ENCODE data around the gene KDM2B. TPM values are rescaled to one million over a fixed set of nuclear protein-coding genes. Genes with fewer than 3 reads are reported as not detected.
A peak's percentile ranks its signal among the peaks of the same experiment; 100 is the strongest.

Gene KDM2B
- total RNA-seq, 8 experiments from 2014 or later = 20.6 to 42.8 (median 30.7) TPM

DNA sequence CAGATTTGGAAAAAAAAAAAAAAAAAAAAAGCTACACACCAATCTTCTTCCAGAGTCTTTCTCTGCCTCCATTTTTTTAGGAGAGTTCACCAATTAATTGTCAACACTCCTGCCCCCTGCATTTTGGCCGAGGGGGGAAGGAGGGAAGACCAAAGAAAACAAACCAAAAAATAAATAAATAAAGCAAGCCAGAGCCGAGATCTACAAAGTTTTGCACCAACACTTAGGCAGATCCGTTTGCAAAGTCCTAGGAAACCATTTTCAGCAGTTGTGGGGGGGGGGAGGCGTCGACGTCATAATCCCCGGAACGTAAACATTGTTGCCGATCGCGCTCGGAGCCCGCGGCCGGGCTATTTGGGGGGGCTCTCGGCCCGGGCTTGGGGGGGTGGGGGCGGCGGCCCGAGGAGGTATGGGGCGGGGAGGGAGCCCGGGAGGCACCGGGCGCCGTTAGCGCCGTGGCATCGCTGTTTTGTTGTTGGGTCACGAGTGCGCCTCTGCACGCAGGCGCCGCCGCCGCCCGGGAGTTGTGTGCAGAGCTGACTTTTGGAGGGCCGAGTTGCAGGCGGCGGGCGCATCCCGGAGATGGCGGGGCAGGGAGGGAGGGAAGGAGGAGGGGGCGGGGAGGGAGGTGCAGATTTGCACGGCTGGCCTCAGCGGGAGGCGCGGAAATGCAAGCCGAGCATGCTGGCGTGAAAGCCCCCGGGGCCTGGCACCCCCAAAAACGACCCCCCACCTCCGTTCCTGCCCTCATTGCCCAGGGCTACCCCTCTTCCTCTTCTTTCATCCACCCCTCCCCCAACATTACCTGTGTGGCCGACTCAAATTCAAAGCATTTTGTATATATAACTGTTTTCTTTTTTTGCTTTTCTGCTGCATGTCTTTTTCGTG, 598 bp downstream of the KDM2B start:
- Histone ChIP-seq H3K4me1 (replicated peaks in 1 of 2) (peaks cover 44 to 46% of the 10 kb centered on the region in 2 donors), H3K27ac (peak overlapping the region; percentile 33 to 51), H3K4me3 (peak overlapping the region; percentile 53 to 70 (median 63))
- peak; percentile 9 to 71 (median 66) for ATAC-seq (replicated peaks in 6 of 8)
- 0% methylated on average over 2 to 9 of the region's 54 CpGs; no CpG with 5 or more reads in 1 of the 10 experiments for WGBS, 10 experiments
- in situ Hi-C loops (cut with MboI; ENCODE audit: low pct_unique_long_range_greater_than_20kb in 2 of 9, low sequenced_read_pairs in 9 of 9, unreplicated experiment in 9 of 9) = no loop called here

GRCh38 chr12:121579190-121579791, 1.5 kb downstream of the KDM2B start:
- peak in 3 of 8 experiments; percentile 8 to 22 (median 14) for ATAC-seq (replicated peaks in 6 of 8)
- 0% methylated on average over 2 of the region's 53 CpGs; no CpG with 5 or more reads in 9 of the 10 experiments for WGBS, 10 experiments
- peaks cover 44 to 46% of the 10 kb centered on the region in 2 donors for H3K4me1 ChIP-seq (replicated peaks in 1 of 2)
- in situ Hi-C loops (cut with MboI; ENCODE audit: low pct_unique_long_range_greater_than_20kb in 2 of 9, low sequenced_read_pairs in 9 of 9, unreplicated experiment in 9 of 9) = no loop called here
- peak overlapping the region in 1 of 2 donors; percentile 53 for H3K27ac ChIP-seq
- peak overlapping the region; percentile 53 to 70 (median 63) for H3K4me3 ChIP-seq

- peak overlapping the region; percentile 53 to 70 (median 63) for H3K4me3 ChIP-seq
- in situ Hi-C loops (cut with MboI; ENCODE audit: low pct_unique_long_range_greater_than_20kb in 2 of 9, low sequenced_read_pairs in 9 of 9, unreplicated experiment in 9 of 9) = no loop called here
- peak in 6 of 8 experiments; percentile 2 to 36 (median 18) for ATAC-seq (replicated peaks in 6 of 8)
- H3K4me1 ChIP-seq (replicated peaks in 1 of 2) = peaks cover 44 to 46% of the 10 kb centered on the region in 2 donors
- WGBS, 10 experiments = 0 to 5% (median 3%) methylated on average over 1 to 11 of the region's 77 CpGs; no CpG with 5 or more reads in 7 of the 10 experiments
- H3K27ac ChIP-seq = peak overlapping the region in 1 of 2 donors; percentile 53
Measured at GRCh38 chr12:121578230-121579189, 2.3 kb downstream of the KDM2B start.

GRCh38 chr12:121577443-121578180, 3.2 kb downstream of the KDM2B start:
- in situ Hi-C loops (cut with MboI; ENCODE audit: low pct_unique_long_range_greater_than_20kb in 2 of 9, low sequenced_read_pairs in 9 of 9, unreplicated experiment in 9 of 9) = no loop called here
- peaks cover 42% of the 10 kb centered on the region in 2 donors for H3K4me1 ChIP-seq (replicated peaks in 1 of 2)
- peak in 3 of 8 experiments; percentile 4 to 8 (median 4) for ATAC-seq (replicated peaks in 6 of 8)

DNA sequence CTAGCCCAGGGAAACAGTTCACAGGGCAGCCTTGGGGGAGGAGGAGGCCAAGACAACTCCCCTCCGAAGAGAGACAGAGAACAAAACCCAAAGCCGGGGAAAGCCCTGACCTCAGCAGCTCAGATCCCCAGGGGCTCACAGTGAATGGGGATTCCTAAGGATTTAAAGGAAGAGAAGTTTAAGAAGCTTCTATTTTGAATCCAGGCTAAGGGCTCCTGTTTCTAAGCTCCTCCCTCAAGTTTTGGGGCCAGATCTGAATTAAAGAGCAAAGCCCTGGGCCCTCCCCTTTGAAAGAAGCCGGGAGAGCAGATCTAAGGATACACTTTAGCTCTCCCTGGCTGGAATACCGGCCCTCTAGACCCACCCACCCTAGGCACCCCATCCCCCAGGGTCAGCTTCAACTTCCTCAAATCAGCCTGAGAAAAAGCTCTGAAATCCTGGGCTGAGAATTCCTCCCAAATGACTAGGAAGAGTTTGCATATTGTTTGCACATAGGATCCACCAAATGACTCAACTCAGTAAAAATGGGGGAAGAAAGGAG, 3.9 kb downstream of the KDM2B start:
- Histone ChIP-seq H3K27ac (no peak overlapping the region), H3K4me3 (peak overlapping the region in 1 of 5 donors; percentile 4), H3K4me1 (replicated peaks in 1 of 2) (peaks cover 35% of the 10 kb centered on the region in 2 donors)
- peak in 3 of 8 experiments; percentile 52 to 66 (median 56) for ATAC-seq (replicated peaks in 6 of 8)
- 0 to 25% (median 4%) methylated on average over 1 to 3 of the region's 4 CpGs; no CpG with 5 or more reads in 5 of the 10 experiments for WGBS, 10 experiments
- in situ Hi-C loops (cut with MboI; ENCODE audit: low pct_unique_long_range_greater_than_20kb in 2 of 9, low sequenced_read_pairs in 9 of 9, unreplicated experiment in 9 of 9) = no loop called here

More at GRCh38 chr12:121577443-121578180, 3.2 kb downstream of the KDM2B start:
- H3K27ac ChIP-seq = no peak overlapping the region
- peak overlapping the region in 4 of 5 donors; percentile 53 to 70 (median 62) for H3K4me3 ChIP-seq
- WGBS, 10 experiments = 0 to 64% (median 15%) methylated on average over 2 to 5 of the region's 10 CpGs; no CpG with 5 or more reads in 3 of the 10 experiments

DNA sequence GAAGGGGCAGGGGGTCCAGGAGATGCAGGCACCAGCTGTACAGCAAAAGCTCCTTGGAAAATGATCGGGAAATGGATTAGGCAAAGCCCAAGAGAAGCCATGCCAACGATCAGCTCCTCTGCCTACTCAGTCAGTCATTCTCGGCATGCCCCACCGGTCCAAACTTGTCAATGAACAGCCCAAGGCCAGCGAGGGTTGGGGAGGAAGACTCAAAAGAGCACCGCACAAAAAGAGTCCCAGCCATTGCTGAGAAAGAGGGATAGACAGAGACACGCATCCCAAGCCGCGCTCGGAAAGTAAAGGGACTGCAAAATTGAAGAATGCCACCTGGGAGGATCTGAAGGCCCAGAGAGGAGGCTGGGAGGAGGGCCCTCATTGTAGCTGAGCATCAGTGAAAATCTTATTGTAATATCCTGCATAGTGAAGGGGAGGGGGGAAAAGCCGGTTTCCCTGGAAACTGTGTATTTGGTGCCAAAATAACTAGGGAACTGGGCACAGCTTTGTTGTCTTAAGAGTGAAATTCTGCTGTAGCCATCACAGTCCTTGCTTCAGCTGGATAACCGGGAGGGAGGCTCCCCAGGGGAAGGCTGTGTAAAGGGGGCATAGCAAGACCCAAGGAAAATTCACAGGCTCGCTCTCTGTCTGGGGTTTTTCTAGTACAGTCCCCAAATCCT, 4.7 kb downstream of the KDM2B start:
- ATAC-seq (replicated peaks in 6 of 8) = peak in 1 of 8 experiments; percentile 1
- H3K4me1 ChIP-seq (replicated peaks in 1 of 2) = peaks cover 28 to 30% of the 10 kb centered on the region in 2 donors
- in situ Hi-C loops (cut with MboI; ENCODE audit: low pct_unique_long_range_greater_than_20kb in 2 of 9, low sequenced_read_pairs in 9 of 9, unreplicated experiment in 9 of 9) = no loop called here
- no peak overlapping the region for H3K27ac ChIP-seq
- no peak overlapping the region for H3K4me3 ChIP-seq
- WGBS, 10 experiments = 34 to 96% (median 51%) methylated on average over 1 to 10 of the region's 13 CpGs

- in situ Hi-C loops (cut with MboI; ENCODE audit: low pct_unique_long_range_greater_than_20kb in 2 of 9, low sequenced_read_pairs in 9 of 9, unreplicated experiment in 9 of 9) = no loop called here
- no peak for ATAC-seq (replicated peaks in 6 of 8)
- WGBS, 10 experiments = 60 to 89% (median 86%) methylated on average over 1 of the region's 1 CpG; no CpG with 5 or more reads in 7 of the 10 experiments
- H3K4me1 ChIP-seq (replicated peaks in 1 of 2) = peaks cover 25 to 28% of the 10 kb centered on the region in 2 donors
- H3K27ac ChIP-seq = no peak overlapping the region
- no peak overlapping the region for H3K4me3 ChIP-seq
Measured at GRCh38 chr12:121575051-121575450, 5.8 kb downstream of the KDM2B start.

DNA sequence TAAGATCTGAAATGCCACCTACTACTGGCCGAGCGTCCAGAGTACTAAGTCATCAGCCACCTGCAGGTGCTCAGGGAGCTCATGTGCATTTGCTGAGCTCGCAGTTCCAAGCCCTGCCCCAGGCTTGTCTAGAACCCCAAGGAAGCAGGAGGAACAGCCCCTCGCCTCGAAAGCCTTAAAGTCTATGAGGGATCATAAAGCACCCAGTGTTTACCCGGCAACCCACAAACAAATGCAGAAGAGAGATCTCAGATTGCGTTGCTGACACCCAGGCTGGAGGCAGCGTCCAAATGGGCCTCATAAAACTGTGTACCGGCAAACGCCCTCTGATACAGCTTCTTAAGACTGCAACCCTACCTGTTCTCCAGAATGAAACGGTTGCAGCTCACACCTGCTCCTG, 6.8 kb downstream of the KDM2B start:
- Histone ChIP-seq H3K27ac (no peak overlapping the region), H3K4me3 (no peak overlapping the region), H3K4me1 (replicated peaks in 1 of 2) (peaks cover 32 to 38% of the 10 kb centered on the region in 2 donors)
- ATAC-seq (replicated peaks in 6 of 8) = no peak
- 80 to 98% (median 92%) methylated on average over 3 to 11 of the region's 11 CpGs; no CpG with 5 or more reads in 2 of the 10 experiments for WGBS, 10 experiments
- in situ Hi-C loops (cut with MboI; ENCODE audit: low pct_unique_long_range_greater_than_20kb in 2 of 9, low sequenced_read_pairs in 9 of 9, unreplicated experiment in 9 of 9) = loop anchor here in 1 of 9 experiments (25.0 kb wide), 1 partner anchor 88 kb away; the partner anchor contains the start of gene MORN3

GRCh38 chr12:121571920-121572319, 8.9 kb downstream of the KDM2B start:
- Histone ChIP-seq H3K27ac (no peak overlapping the region), H3K4me1 (replicated peaks in 1 of 2) (peaks cover 22 to 27% of the 10 kb centered on the region in 2 donors), H3K4me3 (no peak overlapping the region)
- in situ Hi-C loops (cut with MboI; ENCODE audit: low pct_unique_long_range_greater_than_20kb in 2 of 9, low sequenced_read_pairs in 9 of 9, unreplicated experiment in 9 of 9) = loop anchor here in 1 of 9 experiments (25.0 kb wide), 1 partner anchor 90 kb away; the partner anchor contains the start of gene MORN3
- WGBS, 10 experiments = 42 to 95% (median 83%) methylated on average over 1 to 5 of the region's 9 CpGs; no CpG with 5 or more reads in 5 of the 10 experiments
- peak in 1 of 8 experiments; percentile 41 for ATAC-seq (replicated peaks in 6 of 8)

DNA sequence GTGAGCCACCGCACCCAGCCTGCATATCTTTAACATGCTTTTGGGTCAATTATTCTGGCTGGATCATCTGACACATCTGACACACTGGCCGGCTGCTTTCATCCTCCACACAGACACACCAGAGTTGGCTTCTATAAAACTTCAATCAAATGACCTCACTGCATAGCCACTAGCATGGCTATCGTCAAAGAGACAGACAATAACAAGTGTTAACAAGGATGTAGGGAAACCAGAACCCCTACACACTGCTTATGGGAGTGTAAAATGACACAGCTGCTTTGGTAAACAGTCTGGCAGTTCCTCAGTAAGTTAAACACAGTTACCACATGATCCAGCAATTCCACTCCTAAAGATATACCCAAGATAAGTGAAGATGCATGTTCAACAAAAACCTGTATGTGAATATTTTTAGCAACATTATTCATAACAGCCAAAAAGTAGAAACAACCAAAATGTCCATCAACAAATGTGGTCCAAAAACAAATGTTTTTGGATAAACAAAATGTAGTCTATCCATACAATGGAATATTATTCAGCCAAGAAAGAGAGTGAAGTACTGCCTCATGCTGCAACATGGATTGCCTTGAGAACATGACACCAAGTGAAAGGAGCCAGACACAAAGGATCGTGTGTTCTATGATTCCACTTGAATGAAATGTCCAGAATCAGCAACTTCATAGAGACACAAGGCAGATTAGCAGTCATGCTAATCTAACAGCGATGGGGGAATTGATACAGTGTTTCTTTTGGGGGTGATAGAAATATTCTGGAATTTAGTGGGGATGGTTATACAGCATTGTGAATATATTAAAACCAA, 10.1 kb downstream of the KDM2B start:
- peaks cover 11 to 15% of the 10 kb centered on the region in 2 donors for H3K4me1 ChIP-seq (replicated peaks in 1 of 2)
- no peak overlapping the region for H3K4me3 ChIP-seq
- no peak overlapping the region for H3K27ac ChIP-seq
- 59 to 100% (median 98%) methylated on average over 1 to 5 of the region's 5 CpGs; no CpG with 5 or more reads in 1 of the 10 experiments for WGBS, 10 experiments
- in situ Hi-C loops (cut with MboI; ENCODE audit: low pct_unique_long_range_greater_than_20kb in 2 of 9, low sequenced_read_pairs in 9 of 9, unreplicated experiment in 9 of 9) = loop anchor here in 1 of 9 experiments (25.0 kb wide), 1 partner anchor 92 kb away; the partner anchor contains the start of gene MORN3
- no peak for ATAC-seq (replicated peaks in 6 of 8)

Measured in motor neuron (in vitro differentiated cells).